H1 (cell line): Measurements from ENCODE around the gene NCEH1. TPM values are rescaled to one million over a fixed set of nuclear protein-coding genes. Genes with fewer than 3 reads are reported as not detected.

Experiments used
- CTCF ChIP-seq, 3 experiments: IDR thresholded peaks; 1 replicate in 2 of 3; 2 replicates in 1 of 3; pipeline versions ENCODE4 v1.5.1 to v1.6.1; 2011; ENCODE audit warnings: low read length in 3 of 3, mild to moderate bottlenecking in 3 of 3, inconsistent platforms in 2 of 3, low read depth in 1 of 3, moderate library complexity in 1 of 3; ENCODE audit not compliant: insufficient read depth in 1 of 3; ENCODE audit errors: control extremely low read depth in 1 of 3
- polyA plus RNA-seq, 7 experiments: library from polyadenylated mRNA; depleted of rRNA in 3 of 7; stranded (reverse) in 5 of 7; unstranded in 2 of 7; fragments of >200 nt in 5 of 7; fragments of 200-250 nt in 2 of 7; gene quantifications; 1 replicate in 5 of 7; 2 replicates in 1 of 7; 4 replicates in 1 of 7; pipeline versions ENCODE4 v1.2.1 to v1.2.3, GENCODE V29; 2011 to 2013; ENCODE audit warnings: missing spikeins in 2 of 7, mixed read lengths in 2 of 7
- total RNA-seq: library from RNA; stranded (reverse); fragmentation: NEBNext Ultra II Directional; extraction: Animal tissue kit (Norgen Biotek cat#: 25700); gene quantifications from 2 replicates; pipeline ENCODE4 v1.2.1, GENCODE V29; 2021

The NCEH1 gene
- total and polyA plus RNA-seq, 2 of the 8 experiments (the other 6 are each of a cell fraction or from before 2014, with no cell fraction given): 2.2 to 6.4 TPM

GRCh38 chr3:172750368-172751174, 39.7 kb upstream of the NCEH1 start, which contains the start of gene ECT2 (continued):
- TF ChIP-seq CTCF (IDR thresholded peaks at IDR 0.05; ENCODE audit: control extremely low read depth in 1 of 3, insufficient read depth in 1 of 3, low read depth in 1 of 3, low read length in 3 of 3): peak; percentile 57 to 80 (median 71)
